Large intestine (tissue), 3 donors: Measurements from ENCODE around the gene APP. TPM values are rescaled to one million over a fixed set of nuclear protein-coding genes. Genes with fewer than 3 reads are reported as not detected.

Source experiments
- DNase-seq, 2 donors: peaks; one replicate each; pipeline versions ENCODE4 v3.0.0 to v3.0.0-alpha.2; 2013
- H3K27ac ChIP-seq: one replicate; pipeline ENCODE4 v1.5.1; 2013; ENCODE audit warnings: low read length
- H3K27me3 ChIP-seq: 2 replicates; pipeline ENCODE4 v1.6.1; 2013; ENCODE audit warnings: low read length; ENCODE audit not compliant: control insufficient read depth, insufficient read depth
- H3K36me3 ChIP-seq: 2 replicates; pipeline ENCODE4 v1.6.1; 2013; ENCODE audit warnings: low read length; ENCODE audit not compliant: control insufficient read depth, insufficient read depth
- H3K4me1 ChIP-seq: one replicate; pipeline ENCODE4 v1.6.1; 2013; ENCODE audit warnings: low read length; ENCODE audit not compliant: control insufficient read depth, insufficient read depth
- H3K4me3 ChIP-seq: one replicate; pipeline ENCODE4 v1.5.1; 2013; ENCODE audit warnings: low read length
- H3K9me3 ChIP-seq: one replicate; pipeline ENCODE4 v1.6.1; 2013; ENCODE audit warnings: mild to moderate bottlenecking, low read depth, low read length, moderate library complexity; ENCODE audit not compliant: control insufficient read depth
- WGBS: methylation state at CpG from one replicate; pipeline ENCODE4 v1.1.5; 2013; ENCODE audit warnings: low lambda C conversion rate; ENCODE audit not compliant: insufficient coverage; 5-methylcytosine and 5-hydroxymethylcytosine counted together
- polyA plus RNA-seq: library from polyadenylated mRNA; unstranded; fragments of 120-200 nt; gene quantifications from one replicate; pipeline ENCODE4 v1.2.1, GENCODE V29; 2013

APP gene
- polyA plus RNA-seq, 1 donor, result 265 TPM

GRCh38 chr21:25916226-25916625 lies 254.3 kb downstream of the APP start:
- Histone ChIP-seq H3K27ac (no peak overlapping the region), H3K36me3 (peaks cover 4% of the 10 kb centered on the region), H3K27me3 (no peaks in the 10 kb centered on the region), H3K4me3 (no peak overlapping the region), H3K9me3 (no peaks in the 10 kb centered on the region), H3K4me1 (no peaks in the 10 kb centered on the region)
- WGBS, result 86% methylated on average over 1 of the region's 6 CpGs
- no peak for DNase-seq

GRCh38 chr21:25913479-25913878 lies 257.1 kb downstream of the APP start:
- H3K9me3 ChIP-seq, result no peaks in the 10 kb centered on the region
- peaks cover 2% of the 10 kb centered on the region for H3K4me1 ChIP-seq
- 93% methylated on average over 3 of the region's 3 CpGs for WGBS
- no peak overlapping the region for H3K4me3 ChIP-seq
- no peaks in the 10 kb centered on the region for H3K27me3 ChIP-seq
- H3K36me3 ChIP-seq, result peaks cover 10% of the 10 kb centered on the region
- no peak for DNase-seq
- H3K27ac ChIP-seq, result no peak overlapping the region

GRCh38 chr21:25912402-25912746 lies 258.2 kb downstream of the APP start:
- H3K4me3 ChIP-seq, result no peak overlapping the region
- WGBS, result no CpG with 5 or more reads among the region's 2 CpGs
- DNase-seq, result no peak
- H3K27me3 ChIP-seq, result no peaks in the 10 kb centered on the region
- H3K27ac ChIP-seq, result no peak overlapping the region
- H3K4me1 ChIP-seq, result peaks cover 8% of the 10 kb centered on the region
- no peaks in the 10 kb centered on the region for H3K9me3 ChIP-seq
- H3K36me3 ChIP-seq, result peaks cover 10% of the 10 kb centered on the region

GRCh38 chr21:25911730-25912401 lies 258.7 kb downstream of the APP start:
- Histone ChIP-seq H3K4me1 (peaks cover 12% of the 10 kb centered on the region), H3K36me3 (peaks cover 10% of the 10 kb centered on the region), H3K9me3 (no peaks in the 10 kb centered on the region), H3K27me3 (no peaks in the 10 kb centered on the region), H3K27ac (no peak overlapping the region), H3K4me3 (no peak overlapping the region)
- DNase-seq, result no peak
- no CpG with 5 or more reads among the region's 20 CpGs for WGBS

GRCh38 chr21:25910809-25911208 lies 259.8 kb downstream of the APP start:
- Histone ChIP-seq H3K36me3 (peaks cover 10% of the 10 kb centered on the region), H3K27me3 (no peaks in the 10 kb centered on the region), H3K27ac (no peak overlapping the region), H3K4me1 (peaks cover 20% of the 10 kb centered on the region), H3K9me3 (no peaks in the 10 kb centered on the region), H3K4me3 (no peak overlapping the region)
- DNase-seq, result no peak
- WGBS, result no CpG with 5 or more reads among the region's 1 CpG

- no peak overlapping the region for H3K27ac ChIP-seq
- no peak overlapping the region for H3K4me3 ChIP-seq
- 93% methylated on average over 3 of the region's 5 CpGs for WGBS
- H3K9me3 ChIP-seq, result no peaks in the 10 kb centered on the region
- no peak for DNase-seq
- peaks cover 20% of the 10 kb centered on the region for H3K4me1 ChIP-seq
- no peaks in the 10 kb centered on the region for H3K27me3 ChIP-seq
- H3K36me3 ChIP-seq, result peaks cover 10% of the 10 kb centered on the region
Measured at GRCh38 chr21:25909341-25909740, 261.2 kb downstream of the APP start.

- Histone ChIP-seq H3K4me3 (no peak overlapping the region), H3K36me3 (peaks cover 13% of the 10 kb centered on the region), H3K27me3 (no peaks in the 10 kb centered on the region), H3K27ac (peak overlapping the region; percentile 55), H3K9me3 (no peaks in the 10 kb centered on the region), H3K4me1 (peaks cover 20% of the 10 kb centered on the region)
- 40% methylated on average over 1 of the region's 5 CpGs for WGBS
- no peak for DNase-seq
Measured at GRCh38 chr21:25908495-25908894, 262.1 kb downstream of the APP start.

- Histone ChIP-seq H3K27me3 (no peaks in the 10 kb centered on the region), H3K4me1 (peaks cover 20% of the 10 kb centered on the region), H3K4me3 (no peak overlapping the region), H3K27ac (peak overlapping the region; percentile 55), H3K36me3 (peaks cover 13% of the 10 kb centered on the region), H3K9me3 (no peaks in the 10 kb centered on the region)
- peak; percentile 29 to 47 for DNase-seq
- WGBS, result no CpG with 5 or more reads among the region's 3 CpGs
Measured at GRCh38 chr21:25907573-25908275, 262.8 kb downstream of the APP start.

- H3K4me1 ChIP-seq, result peaks cover 20% of the 10 kb centered on the region
- no peak overlapping the region for H3K4me3 ChIP-seq
- 20% methylated on average over 2 of the region's 7 CpGs for WGBS
- no peak overlapping the region for H3K27ac ChIP-seq
- H3K9me3 ChIP-seq, result no peaks in the 10 kb centered on the region
- peaks cover 10% of the 10 kb centered on the region for H3K36me3 ChIP-seq
- no peaks in the 10 kb centered on the region for H3K27me3 ChIP-seq
- peak in 1 of 2 donors; percentile 53 for DNase-seq
Measured at GRCh38 chr21:25906587-25906986, 264.0 kb downstream of the APP start.

- no peaks in the 10 kb centered on the region for H3K27me3 ChIP-seq
- H3K36me3 ChIP-seq, result peaks cover 2% of the 10 kb centered on the region
- no peaks in the 10 kb centered on the region for H3K9me3 ChIP-seq
- H3K27ac ChIP-seq, result no peak overlapping the region
- WGBS, result 50% methylated on average over 2 of the region's 6 CpGs
- no peak for DNase-seq
- no peak overlapping the region for H3K4me3 ChIP-seq
- H3K4me1 ChIP-seq, result peaks cover 20% of the 10 kb centered on the region
Measured at GRCh38 chr21:25905126-25905525, 265.4 kb downstream of the APP start.
